Vagina (tissue), 2 donors: Measurements from ENCODE around the gene NAT9.

Experiments used
- CTCF ChIP-seq, 3 experiments: fragments of 450-650 bp in 2 of 3; fragments of 200-600 bp in 1 of 3; sonication (generic) in 1 of 3; IDR thresholded peaks; one replicate each; pipeline ENCODE4 v1.5.1; 2017 to 2019; ENCODE audit warnings: antibody characterized with exemption in 3 of 3, mild to moderate bottlenecking in 2 of 3, moderate library complexity in 2 of 3
- POLR2A ChIP-seq, 2 donors: fragments of 450-650 bp; IDR thresholded peaks; one replicate each; pipeline ENCODE4 v1.6.1; 2017; ENCODE audit warnings: antibody characterized with exemption in 2 of 2, mild to moderate bottlenecking in 2 of 2, moderate library complexity in 2 of 2
- POLR2AphosphoS5 ChIP-seq, 2 donors: sonication (generic); formaldehyde crosslinking; IDR thresholded peaks; one replicate each; pipeline ENCODE4 v1.9.0; 2017; ENCODE audit warnings: antibody characterized with exemption in 2 of 2, mild to moderate bottlenecking in 2 of 2, low read depth in 1 of 2; ENCODE audit not compliant: insufficient read depth in 1 of 2

GRCh38 chr17:74797824-74798223 lies 21.7 kb upstream of the NAT9 start:
- TF ChIP-seq CTCF (IDR thresholded peaks at IDR 0.05): no peak
- TF ChIP-seq POLR2A (IDR thresholded peaks at IDR 0.05): no peak
- no peak for TF ChIP-seq POLR2AphosphoS5 (IDR thresholded peaks at IDR 0.05; ENCODE audit: insufficient read depth in 1 of 2, low read depth in 1 of 2)
